GM18861 (cell line): ENCODE measurements around the gene LRRC55.

Experiments used
- ATAC-seq: cut with Tn5 transposase; IDR thresholded peaks from one replicate; pipeline ENCODE4 v1.9.1; 2021; ENCODE audit not compliant: unreplicated experiment

LRRC55 gene

GRCh38 chr11:57181678-57182305 is at the start of gene LRRC55:
TSS of gene LRRC55 (plus strand) at chr11:57181953. CDS start at chr11:57182023, 70 bp downstream.
- ATAC-seq, result no peak

GRCh38 chr11:57133366-57134038 is 48.3 kb upstream of the LRRC55 start:
- no peak for ATAC-seq

- no peak for ATAC-seq
These were observed 47.5 kb upstream of the LRRC55 start for GRCh38 chr11:57134284-57134683.

GRCh38 chr11:57135020-57135751 is 46.6 kb upstream of the LRRC55 start:
- no peak for ATAC-seq

GRCh38 chr11:57140568-57140967 is 41.2 kb upstream of the LRRC55 start:
- ATAC-seq, result no peak

- ATAC-seq, result no peak
These were observed 38.3 kb upstream of the LRRC55 start for GRCh38 chr11:57143459-57143858.

GRCh38 chr11:57144075-57144474 is 37.7 kb upstream of the LRRC55 start:
- no peak for ATAC-seq

GRCh38 chr11:57144531-57145320 is 37.0 kb upstream of the LRRC55 start:
- ATAC-seq, result no peak

- ATAC-seq, result no peak
These were observed 35.5 kb upstream of the LRRC55 start for GRCh38 chr11:57146301-57146700.

GRCh38 chr11:57148621-57149020 is 33.1 kb upstream of the LRRC55 start:
- no peak for ATAC-seq

- no peak for ATAC-seq
These were observed 31.3 kb upstream of the LRRC55 start for GRCh38 chr11:57150454-57150917.

- no peak for ATAC-seq
These were observed 29.6 kb upstream of the LRRC55 start for GRCh38 chr11:57152134-57152533.

GRCh38 chr11:57153448-57153847 is 28.3 kb upstream of the LRRC55 start:
- no peak for ATAC-seq

GRCh38 chr11:57154739-57155138 is 27.0 kb upstream of the LRRC55 start:
- ATAC-seq, result no peak

- no peak for ATAC-seq
These were observed 26.4 kb upstream of the LRRC55 start for GRCh38 chr11:57155400-57155799.

- no peak for ATAC-seq
These were observed 25.7 kb upstream of the LRRC55 start for GRCh38 chr11:57155838-57156607.

GRCh38 chr11:57156928-57157327 is 24.8 kb upstream of the LRRC55 start:
- ATAC-seq, result no peak

GRCh38 chr11:57157624-57158023 is 24.1 kb upstream of the LRRC55 start:
- ATAC-seq, result no peak

GRCh38 chr11:57158180-57158579 is 23.6 kb upstream of the LRRC55 start:
- ATAC-seq, result no peak

- no peak for ATAC-seq
These were observed 23.2 kb upstream of the LRRC55 start for GRCh38 chr11:57158599-57158998.
